Stomach (tissue), 9 donors: ENCODE results near the gene PGLYRP3. TPM values are rescaled to one million over a fixed set of nuclear protein-coding genes. Genes with fewer than 3 reads are reported as not detected.

ENCODE experiments used
- DNase-seq, 2 donors: peaks; one replicate each; pipeline versions ENCODE4 v3.0.0 to v3.0.0-alpha.2; 2013 to 2019
- H3K27ac ChIP-seq, 5 donors: fragments of 200-600 bp in 4 of 5; sonication (generic) in 4 of 5; one replicate each; pipeline ENCODE4 v1.5.1; 2013 to 2019; ENCODE audit warnings: mild to moderate bottlenecking in 1 of 5, moderate library complexity in 1 of 5
- H3K27me3 ChIP-seq, 3 donors: fragments of 200-600 bp; sonication (generic); one replicate each; pipeline ENCODE4 v1.5.1; 2017 to 2019; ENCODE audit warnings: mixed run types in 1 of 3
- H3K36me3 ChIP-seq, 4 donors: fragments of 200-600 bp; sonication (generic); 1 replicate in 3 of 4; 2 replicates in 1 of 4; pipeline ENCODE4 v1.5.1; 2016 to 2019
- H3K4me1 ChIP-seq, 4 donors: fragments of 200-600 bp; sonication (generic); one replicate each; pipeline ENCODE4 v1.5.1; 2016 to 2019
- H3K4me3 ChIP-seq, 4 donors: fragments of 200-600 bp; sonication (generic) in 3 of 4; one replicate each; pipeline ENCODE4 v1.5.1; 2016 to 2019; ENCODE audit warnings: mild to moderate bottlenecking in 1 of 4
- H3K9me3 ChIP-seq, 4 donors: fragments of 200-600 bp; sonication (generic); one replicate each; pipeline ENCODE4 v1.5.1; 2016 to 2019
- CTCF ChIP-seq, 7 experiments: fragments of 450-650 bp in 4 of 7; fragments of 200-600 bp in 3 of 7; sonication (generic) in 3 of 7; IDR thresholded peaks; one replicate each; pipeline ENCODE4 v1.5.1; 2016 to 2019; ENCODE audit warnings: antibody characterized with exemption in 7 of 7, control low read depth in 2 of 7, mild to moderate bottlenecking in 1 of 7
- EP300 ChIP-seq: sonication (generic); formaldehyde crosslinking; IDR thresholded peaks from one replicate; pipeline ENCODE4 v1.6.1; 2017; ENCODE audit warnings: antibody characterized with exemption
- POLR2A ChIP-seq, 4 donors: fragments of 450-650 bp; IDR thresholded peaks; one replicate each; pipeline ENCODE4 v1.6.1; 2016; ENCODE audit warnings: antibody characterized with exemption in 4 of 4, control low read depth in 2 of 4, mild to moderate bottlenecking in 1 of 4, moderate library complexity in 1 of 4
- POLR2AphosphoS5 ChIP-seq, 3 donors: sonication (generic); formaldehyde crosslinking; IDR thresholded peaks; one replicate each; pipeline ENCODE4 v1.6.1; 2016; ENCODE audit warnings: antibody characterized with exemption in 3 of 3
- WGBS, 5 donors: extraction: QIAGEN DNeasy Blood & Tissue Kit in 3 of 5; methylation state at CpG; one replicate each; pipeline versions ENCODE4 v1.1.5 to v1.1.7; 2013 to 2018; 5-methylcytosine and 5-hydroxymethylcytosine counted together
- intact Hi-C: fragments of 100-400 bp; cut with DNase I; formaldehyde crosslinking; loops from one replicate; pipeline ENCODE4 v1.15.1; 2023; ENCODE audit warnings: low total_unique reads
- polyA plus RNA-seq, 3 donors: library from polyadenylated mRNA; stranded (reverse); fragments of 200-250 nt; gene quantifications; one replicate each; pipeline ENCODE4 v1.2.3, GENCODE V29; 2013
- total RNA-seq, 5 donors: library from RNA; depleted of rRNA; stranded (reverse); fragments of >200 nt; gene quantifications; one replicate each; pipeline versions ENCODE4 v1.1.0 to v1.2.3, GENCODE V29; 2014 to 2016
- donor health status: healthy with polysubstance abuse.
- donor health status: Bipolar disorder and iron deficiency.
- donor health status: healthy.

Gene PGLYRP3
- total and polyA plus RNA-seq, 8 donors, result 1.6 TPM; not detected in 7

GRCh38 chr1:153272186-153272585, 40.6 kb downstream of the PGLYRP3 start:
- intact Hi-C loops, result no loop called here
- no peak overlapping the region for H3K27ac ChIP-seq
- DNase-seq, result no peak

GRCh38 chr1:153271711-153272110, 41.0 kb downstream of the PGLYRP3 start:
- TF ChIP-seq CTCF (IDR thresholded peaks at IDR 0.05) (no peak), POLR2AphosphoS5 (IDR thresholded peaks at IDR 0.05) (no peak)
- Histone ChIP-seq H3K27ac (no peak overlapping the region), H3K4me1 (no peaks in the 10 kb centered on the region), H3K4me3 (no peak overlapping the region), H3K27me3 (peaks cover 4 to 37% (median 9%) of the 10 kb centered on the region in 3 donors), H3K9me3 (no peaks in the 10 kb centered on the region), H3K36me3 (no peaks in the 10 kb centered on the region)
- 42 to 88% (median 81%) methylated on average over 1 of the region's 1 CpG for WGBS, 5 donors
- intact Hi-C loops, result no loop called here
- no peak for DNase-seq

More at GRCh38 chr1:153272186-153272585, 40.6 kb downstream of the PGLYRP3 start:
- TF ChIP-seq CTCF (IDR thresholded peaks at IDR 0.05) (no peak), EP300 (no peak), POLR2AphosphoS5 (IDR thresholded peaks at IDR 0.05) (no peak), POLR2A (IDR thresholded peaks at IDR 0.05) (no peak)
- WGBS, 5 donors, result 57 to 100% (median 67%) methylated on average over 1 of the region's 1 CpG
- Histone ChIP-seq H3K27me3 (peaks cover 4 to 33% (median 7%) of the 10 kb centered on the region in 3 donors), H3K4me3 (no peak overlapping the region), H3K36me3 (no peaks in the 10 kb centered on the region), H3K9me3 (no peaks in the 10 kb centered on the region), H3K4me1 (no peaks in the 10 kb centered on the region)

GRCh38 chr1:153265457-153265856, 47.3 kb downstream of the PGLYRP3 start:
- Histone ChIP-seq H3K27me3 (peaks cover 0 to 81% (median 43%) of the 10 kb centered on the region in 3 donors), H3K36me3 (no peaks in the 10 kb centered on the region), H3K27ac (no peak overlapping the region), H3K4me1 (peaks cover 13 to 20% (median 19%) of the 10 kb centered on the region in 4 donors), H3K9me3 (no peaks in the 10 kb centered on the region), H3K4me3 (no peak overlapping the region)
- WGBS, 5 donors, result 79 to 92% (median 90%) methylated on average over 1 of the region's 1 CpG
- intact Hi-C loops, result no loop called here
- no peak for DNase-seq
- TF ChIP-seq CTCF (IDR thresholded peaks at IDR 0.05), result no peak
- TF ChIP-seq POLR2A (IDR thresholded peaks at IDR 0.05), result no peak
- no peak for TF ChIP-seq POLR2AphosphoS5 (IDR thresholded peaks at IDR 0.05)
- TF ChIP-seq EP300, result no peak

DNA sequence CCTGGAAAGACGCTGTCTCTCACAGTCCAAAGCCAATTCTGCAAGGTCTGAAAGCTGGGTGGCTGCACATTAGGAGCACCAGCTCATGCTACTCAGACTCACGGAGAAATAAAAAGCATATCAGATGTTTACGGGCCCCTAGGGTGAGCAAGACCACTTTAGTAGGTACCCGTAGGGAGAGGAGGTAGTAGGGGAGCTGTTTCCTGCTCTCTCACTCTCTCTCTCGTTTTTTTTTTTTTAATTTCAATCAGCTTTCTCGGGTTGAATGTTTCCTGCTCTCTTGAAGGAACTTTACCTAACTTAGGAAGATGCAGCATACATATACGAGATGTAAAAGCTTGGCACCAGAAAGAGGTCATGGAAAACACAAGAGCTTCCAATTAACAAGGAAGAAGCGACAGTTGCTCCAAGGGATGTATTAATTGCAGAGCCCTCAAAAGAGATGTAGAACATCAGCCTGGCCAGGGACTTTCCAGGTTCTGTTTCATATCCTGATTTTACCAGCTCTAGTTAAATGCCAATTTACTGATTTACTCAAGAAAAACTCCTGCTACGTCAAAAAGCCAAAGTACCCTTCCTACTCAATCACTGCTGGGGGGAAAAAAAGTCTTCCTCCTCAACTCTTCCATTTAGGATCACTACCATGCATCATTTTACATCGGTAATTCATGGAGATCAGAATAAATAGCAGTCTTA, 50.1 kb downstream of the PGLYRP3 start:
- WGBS, 5 donors, result 48 to 60% (median 52%) methylated on average over 10 of the region's 10 CpGs
- no peak overlapping the region for H3K27ac ChIP-seq
- intact Hi-C loops, result no loop called here
- H3K36me3 ChIP-seq, result no peaks in the 10 kb centered on the region
- no peak overlapping the region for H3K4me3 ChIP-seq
- H3K4me1 ChIP-seq, result peaks cover 13 to 21% (median 19%) of the 10 kb centered on the region in 4 donors
- peaks cover 0 to 90% (median 50%) of the 10 kb centered on the region in 3 donors for H3K27me3 ChIP-seq
- peak in 1 of 2 donors; percentile 20 for DNase-seq
- TF ChIP-seq CTCF (IDR thresholded peaks at IDR 0.05), result no peak
- no peak for TF ChIP-seq EP300
- TF ChIP-seq POLR2AphosphoS5 (IDR thresholded peaks at IDR 0.05), result no peak
- no peak for TF ChIP-seq POLR2A (IDR thresholded peaks at IDR 0.05)
- H3K9me3 ChIP-seq, result no peaks in the 10 kb centered on the region
